Loucy (cell line): ENCODE data around the gene ZFYVE21.

ENCODE experiments used
- EZH2phosphoT487 ChIP-seq: fragments of 200-600 bp; IDR thresholded peaks from 2 replicates; pipeline ENCODE4 v1.6.1; 2018; ENCODE audit warnings: antibody characterized with exemption, mild to moderate bottlenecking, moderate library complexity, borderline replicate concordance
- TF ChIP-seq, protein P1 (sequence below): fragments of 200-600 bp; sonication (generic); conservative IDR thresholded peaks from 2 replicates; pipeline ENCODE4 v1.5.1; 2014; ENCODE audit warnings: mild to moderate bottlenecking, antibody characterized with exemption, low read length

DNA sequence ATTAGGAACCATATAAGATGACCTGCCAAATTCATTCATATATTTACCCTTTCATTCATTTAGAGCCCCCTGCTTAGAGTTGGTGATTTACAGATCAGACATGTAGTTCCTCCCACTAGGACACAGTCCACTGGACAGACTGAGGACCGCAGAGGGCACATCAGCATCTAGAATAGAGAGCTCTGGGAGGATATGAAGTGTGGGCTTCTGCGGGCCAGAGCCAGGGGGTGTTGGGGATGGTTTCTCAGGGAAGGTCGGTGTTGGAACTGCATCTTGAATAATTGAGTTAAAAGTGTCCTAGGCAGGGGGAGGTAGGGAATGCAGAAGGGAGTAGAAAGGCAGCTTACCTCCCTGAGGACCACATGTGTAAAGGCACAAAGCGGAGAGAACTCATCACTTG is 43.7 kb upstream of the ZFYVE21 start:
- TF ChIP-seq, protein P1, sequence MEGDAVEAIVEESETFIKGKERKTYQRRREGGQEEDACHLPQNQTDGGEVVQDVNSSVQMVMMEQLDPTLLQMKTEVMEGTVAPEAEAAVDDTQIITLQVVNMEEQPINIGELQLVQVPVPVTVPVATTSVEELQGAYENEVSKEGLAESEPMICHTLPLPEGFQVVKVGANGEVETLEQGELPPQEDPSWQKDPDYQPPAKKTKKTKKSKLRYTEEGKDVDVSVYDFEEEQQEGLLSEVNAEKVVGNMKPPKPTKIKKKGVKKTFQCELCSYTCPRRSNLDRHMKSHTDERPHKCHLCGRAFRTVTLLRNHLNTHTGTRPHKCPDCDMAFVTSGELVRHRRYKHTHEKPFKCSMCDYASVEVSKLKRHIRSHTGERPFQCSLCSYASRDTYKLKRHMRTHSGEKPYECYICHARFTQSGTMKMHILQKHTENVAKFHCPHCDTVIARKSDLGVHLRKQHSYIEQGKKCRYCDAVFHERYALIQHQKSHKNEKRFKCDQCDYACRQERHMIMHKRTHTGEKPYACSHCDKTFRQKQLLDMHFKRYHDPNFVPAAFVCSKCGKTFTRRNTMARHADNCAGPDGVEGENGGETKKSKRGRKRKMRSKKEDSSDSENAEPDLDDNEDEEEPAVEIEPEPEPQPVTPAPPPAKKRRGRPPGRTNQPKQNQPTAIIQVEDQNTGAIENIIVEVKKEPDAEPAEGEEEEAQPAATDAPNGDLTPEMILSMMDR: no peak
- TF ChIP-seq EZH2phosphoT487: no peak
